Endothelial cell of umbilical vein (primary cell): Measurements from ENCODE around the gene PSMD14. TPM values are rescaled to one million over a fixed set of nuclear protein-coding genes. Genes with fewer than 3 reads are reported as not detected.
"Not testable (repeated sequence)": the region's sequence is repeated elsewhere in the genome, so short reads cannot be mapped to it uniquely, and the experiment has no call there.

Experiments used
- BruUV-seq: library from RNA; stranded (reverse); fragments of 400-500 nt; replicated peaks from 2 replicates; lab custom pipeline; 2021; lab: Mats Ljungman, UMichigan
- CTCF ChIA-PET: fragments of 300-600, 350-600 bp; sonication (Branson Sonifier 250); formaldehyde crosslinking; loops from one replicate; lab custom pipeline; 2021; ENCODE audit warnings: antibody characterized with exemption, inconsistent platforms; lab: Charles Lee
- POLR2A ChIA-PET: fragments of 300-600, 350-600 bp; sonication (Branson Sonifier 250); formaldehyde crosslinking; loops from one replicate; lab custom pipeline; 2021; ENCODE audit warnings: antibody characterized with exemption, inconsistent platforms; lab: Charles Lee
- DNase-seq: peaks from one replicate; pipeline ENCODE4 v3.0.0-alpha.2; 2011; ENCODE audit warnings: low read depth, low spot score
- FAIRE-seq: peaks from 2 replicates; lab custom pipeline; 2011; peaks lifted over from hg19 to GRCh38; lab: Jason Lieb, UNC
- H2AFZ ChIP-seq: 2 replicates; pipeline ENCODE4 v1.6.0; 2012; ENCODE audit warnings: low read depth, low read length, control low read depth, inconsistent platforms
- H3K27ac ChIP-seq: 2 replicates; pipeline ENCODE4 v1.5.1; 2011; ENCODE audit warnings: low read depth, mild to moderate bottlenecking, control low read depth, low read length, moderate library complexity; ENCODE audit not compliant: insufficient read depth
- H3K27me3 ChIP-seq, 2 experiments: 2 replicates each; pipeline versions ENCODE4 v1.6.0 to v1.6.1; 2011; ENCODE audit warnings: low read length in 2 of 2, mixed read lengths in 1 of 2; ENCODE audit not compliant: control insufficient read depth in 2 of 2, insufficient read depth in 2 of 2
- H3K36me3 ChIP-seq, 2 experiments: 2 replicates in 1 of 2; 3 replicates in 1 of 2; pipeline ENCODE4 v1.5.1; 2011; ENCODE audit warnings: low read length in 2 of 2, mild to moderate bottlenecking in 1 of 2, moderate library complexity in 1 of 2; ENCODE audit not compliant: control insufficient read depth in 2 of 2, insufficient read depth in 2 of 2; ENCODE audit errors: extremely low read depth in 1 of 2
- H3K4me1 ChIP-seq: 3 replicates; pipeline ENCODE4 v1.5.1; 2011; ENCODE audit warnings: mild to moderate bottlenecking, low read length; ENCODE audit not compliant: control insufficient read depth, insufficient read depth; ENCODE audit errors: extremely low read depth
- H3K4me2 ChIP-seq: 2 replicates; pipeline ENCODE4 v1.6.1; 2011; ENCODE audit warnings: low read length, control low read depth, mixed read lengths; ENCODE audit not compliant: insufficient read depth
- H3K4me3 ChIP-seq, 3 experiments: fragments of 200-600 bp in 1 of 3; sonication (generic), shearing (Covaris generic) in 1 of 3; replicated peaks in 1 of 3; 2 replicates each; pipeline ENCODE4 v1.5.1; 2011 to 2016; ENCODE audit warnings: control low read depth in 3 of 3, low read length in 3 of 3, mild to moderate bottlenecking in 2 of 3, inconsistent platforms in 1 of 3, low read depth in 1 of 3, moderate library complexity in 1 of 3; ENCODE audit not compliant: insufficient read depth in 1 of 3
- H3K79me2 ChIP-seq: 2 replicates; pipeline ENCODE4 v1.6.0; 2012; ENCODE audit warnings: low read length, inconsistent platforms; ENCODE audit not compliant: control insufficient read depth, insufficient read depth
- H3K9ac ChIP-seq: replicated peaks from 2 replicates; pipeline ENCODE3; 2011; ENCODE audit warnings: low read length, control low read depth; ENCODE audit not compliant: insufficient read depth; ENCODE audit errors: extremely low read depth
- H3K9me1 ChIP-seq: replicated peaks from 3 replicates; pipeline ENCODE4 v1.6.0; 2011; ENCODE audit warnings: mild to moderate bottlenecking, low read length; ENCODE audit not compliant: control insufficient read depth, insufficient read depth; ENCODE audit errors: extremely low read depth
- H3K9me3 ChIP-seq: replicated peaks from 2 replicates; pipeline ENCODE4 v1.5.1; 2012; ENCODE audit warnings: low read length, inconsistent platforms; ENCODE audit not compliant: control insufficient read depth, insufficient read depth
- H4K20me1 ChIP-seq: replicated peaks from 2 replicates; pipeline ENCODE3; 2011; ENCODE audit warnings: mild to moderate bottlenecking, low read length; ENCODE audit not compliant: control insufficient read depth, insufficient read depth; ENCODE audit errors: extremely low read depth
- dilution Hi-C: fragments of 300-500 bp; cut with MboI; formaldehyde crosslinking; loops from one replicate; pipeline ENCODE4 v1.15.0; 2019; ENCODE audit warnings: low sequenced_read_pairs; ENCODE audit not compliant: extremely low pct_ligation_motif_present
- intact Hi-C: fragments of 100-400 bp; cut with micrococcal nuclease; formaldehyde crosslinking; loops from one replicate; pipeline ENCODE4 v1.10.0; 2022
- polyA plus RNA-seq, 4 experiments: library from polyadenylated mRNA; depleted of rRNA in 3 of 4; stranded (reverse) in 3 of 4; unstranded in 1 of 4; fragments of >200 nt; gene quantifications; 2 replicates each; pipeline versions ENCODE4 v1.2.1 to v1.2.3, GENCODE V29; 2011 to 2012; ENCODE audit warnings: missing spikeins in 1 of 4
- total RNA-seq: library from RNA; stranded (reverse); gene quantifications from 2 replicates; pipeline ENCODE4 v1.2.3, GENCODE V29; 2021
- TF ChIP-seq, protein P1 (sequence below), 2 donors: IDR thresholded peaks; 1 replicate in 1 of 2; 2 replicates in 1 of 2; pipeline ENCODE4 v1.5.1; 2011; ENCODE audit warnings: low read length in 2 of 2, mild to moderate bottlenecking in 2 of 2, moderate library complexity in 2 of 2, control low read depth in 1 of 2, inconsistent platforms in 1 of 2, low read depth in 1 of 2; ENCODE audit not compliant: insufficient read depth in 1 of 2; ENCODE audit errors: extremely low read depth in 1 of 2
- TF ChIP-seq, protein P2 (sequence below): IDR thresholded peaks from 2 replicates; pipeline ENCODE4 v1.6.1; 2011; ENCODE audit not compliant: insufficient read depth, insufficient read length

Gene PSMD14
- total and polyA plus RNA-seq, 2 donors (not counting 3 experiments of a cell fraction or from before 2014, with no cell fraction given), result 47.6 to 85.4 TPM

DNA sequence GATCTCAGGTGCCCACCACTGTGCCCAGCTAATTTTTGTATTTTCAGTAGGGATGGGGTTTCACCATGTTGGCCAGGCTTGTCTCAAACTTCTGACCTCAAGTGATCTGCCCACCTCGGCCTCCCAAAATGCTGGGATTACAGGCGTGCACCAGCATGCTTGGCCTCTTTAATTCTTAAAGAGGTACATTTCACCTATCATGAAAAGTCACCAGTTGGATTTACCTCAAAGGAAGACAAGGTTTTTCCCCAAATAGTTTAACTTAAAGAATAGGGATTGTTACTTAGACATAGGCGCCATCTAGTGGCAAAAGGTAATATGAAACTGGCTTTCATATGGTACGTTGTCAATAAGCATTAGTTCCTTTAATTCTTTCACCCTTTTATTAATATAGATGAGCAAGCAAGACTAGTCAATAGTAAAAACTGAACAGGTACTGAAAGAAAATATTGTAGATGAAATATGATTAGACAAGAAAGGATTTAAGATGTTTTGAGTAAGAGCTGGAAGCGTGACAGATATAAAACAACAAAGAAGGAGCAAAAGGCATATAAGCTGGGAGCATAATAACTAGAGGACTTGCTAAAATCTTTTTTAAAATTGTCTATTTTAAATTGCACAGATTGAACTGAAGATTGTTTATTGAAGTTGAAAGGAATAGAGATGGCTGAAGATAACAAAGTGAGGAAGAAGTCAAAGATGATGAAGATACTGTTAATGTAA lies 35.0 kb upstream of the PSMD14 start:
- no TSS peak for BruUV-seq
- POLR2A ChIA-PET, result no interaction called here
- Histone ChIP-seq H3K27me3 (no peaks in the 10 kb centered on the region), H2AFZ (no peak overlapping the region), H3K36me3 (no peaks in the 10 kb centered on the region), H3K27ac (no peak overlapping the region), H3K9ac (no peak overlapping the region), H4K20me1 (no peaks in the 10 kb centered on the region), H3K4me2 (no peak overlapping the region), H3K9me3 (no peaks in the 10 kb centered on the region), H3K4me3 (no peak overlapping the region), H3K9me1 (no peaks in the 10 kb centered on the region), H3K79me2 (no peaks in the 10 kb centered on the region), H3K4me1 (no peaks in the 10 kb centered on the region)
- TF ChIP-seq, protein P1, sequence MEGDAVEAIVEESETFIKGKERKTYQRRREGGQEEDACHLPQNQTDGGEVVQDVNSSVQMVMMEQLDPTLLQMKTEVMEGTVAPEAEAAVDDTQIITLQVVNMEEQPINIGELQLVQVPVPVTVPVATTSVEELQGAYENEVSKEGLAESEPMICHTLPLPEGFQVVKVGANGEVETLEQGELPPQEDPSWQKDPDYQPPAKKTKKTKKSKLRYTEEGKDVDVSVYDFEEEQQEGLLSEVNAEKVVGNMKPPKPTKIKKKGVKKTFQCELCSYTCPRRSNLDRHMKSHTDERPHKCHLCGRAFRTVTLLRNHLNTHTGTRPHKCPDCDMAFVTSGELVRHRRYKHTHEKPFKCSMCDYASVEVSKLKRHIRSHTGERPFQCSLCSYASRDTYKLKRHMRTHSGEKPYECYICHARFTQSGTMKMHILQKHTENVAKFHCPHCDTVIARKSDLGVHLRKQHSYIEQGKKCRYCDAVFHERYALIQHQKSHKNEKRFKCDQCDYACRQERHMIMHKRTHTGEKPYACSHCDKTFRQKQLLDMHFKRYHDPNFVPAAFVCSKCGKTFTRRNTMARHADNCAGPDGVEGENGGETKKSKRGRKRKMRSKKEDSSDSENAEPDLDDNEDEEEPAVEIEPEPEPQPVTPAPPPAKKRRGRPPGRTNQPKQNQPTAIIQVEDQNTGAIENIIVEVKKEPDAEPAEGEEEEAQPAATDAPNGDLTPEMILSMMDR (IDR thresholded peaks at IDR 0.05; ENCODE audit: extremely low read depth in 1 of 2, insufficient read depth in 1 of 2, low read depth in 1 of 2, low read length in 2 of 2), result peak; percentile 44 to 56
- TF ChIP-seq, protein P2, sequence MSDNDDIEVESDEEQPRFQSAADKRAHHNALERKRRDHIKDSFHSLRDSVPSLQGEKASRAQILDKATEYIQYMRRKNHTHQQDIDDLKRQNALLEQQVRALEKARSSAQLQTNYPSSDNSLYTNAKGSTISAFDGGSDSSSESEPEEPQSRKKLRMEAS, result no peak
- CTCF ChIA-PET, result interaction anchor here (0.6 to 3.3 kb wide), 23 partner anchors 9 to 1164 kb away, joined by 3 to 52 read pairs (median 4); no protein-coding TSS in a partner anchor
- intact Hi-C loops, result loop anchor here (1.0 to 10.0 kb wide), 7 partner anchors 22 to 1186 kb away; no protein-coding TSS in a partner anchor
- dilution Hi-C loops, result no loop called here
- FAIRE-seq, result peak; percentile 26
- DNase-seq, result peak; percentile 72

DNA sequence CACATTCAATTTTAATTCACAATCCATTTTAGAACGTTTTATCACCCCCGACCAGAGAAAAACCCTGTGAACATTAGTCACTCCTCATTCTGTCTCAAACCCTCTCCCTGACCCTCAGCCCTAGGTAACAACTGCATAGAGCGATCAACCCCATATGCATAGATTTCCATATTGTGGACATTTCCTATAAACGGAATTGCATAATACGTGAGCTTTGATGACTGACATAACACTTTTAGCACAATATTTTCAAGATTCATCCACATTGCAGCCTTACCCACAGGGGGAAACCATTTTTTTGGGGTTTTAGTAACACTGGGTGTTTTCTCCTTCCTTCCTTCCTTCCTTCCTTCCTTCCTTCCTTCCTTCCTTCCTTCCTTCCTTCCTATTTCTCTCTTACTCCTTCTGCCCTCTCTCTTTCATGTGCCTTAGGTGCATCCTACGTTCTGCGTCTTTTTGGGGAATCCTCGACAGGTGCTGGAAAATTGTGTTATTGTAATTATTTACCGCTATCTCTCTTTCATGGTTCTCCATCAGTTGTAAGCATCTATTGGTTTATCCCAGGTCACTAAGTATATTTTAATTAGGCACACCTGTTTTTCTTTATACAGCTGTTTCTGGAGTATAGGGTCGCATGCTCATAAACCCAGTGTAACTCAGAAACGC lies 29.5 kb upstream of the PSMD14 start:
- DNase-seq (peak; percentile 40), FAIRE-seq (peak; percentile 78)
- CTCF ChIA-PET, result not testable (repeated sequence)

DNA sequence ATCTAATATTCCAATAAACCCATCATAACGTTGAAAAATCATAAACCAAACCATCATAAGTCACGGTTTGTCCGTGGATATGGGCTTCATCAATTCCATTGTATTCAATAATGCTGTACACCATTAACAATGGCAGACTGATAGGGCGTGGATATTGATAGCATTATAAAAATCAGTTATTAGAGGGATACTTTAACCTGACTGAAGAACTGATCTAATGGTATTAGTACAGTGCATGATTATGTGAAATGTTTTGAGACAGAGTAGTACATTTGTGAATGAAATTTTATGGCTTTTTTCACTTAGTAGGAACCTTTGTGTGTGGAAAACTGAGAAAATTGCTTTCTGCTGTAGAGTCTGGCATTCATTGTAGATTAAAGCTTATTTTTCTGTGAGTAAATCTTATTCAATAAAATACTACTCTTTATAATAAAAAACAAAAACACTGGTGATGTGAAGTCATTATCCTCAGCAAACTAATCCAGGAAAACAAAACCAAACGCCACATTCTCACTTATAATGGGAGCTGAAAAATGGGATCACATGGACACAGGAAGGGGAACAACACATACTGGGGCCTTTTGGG lies 28.9 kb upstream of the PSMD14 start:
- H3K9me1 ChIP-seq, H3K4me2 ChIP-seq, H3K36me3 ChIP-seq, H3K4me1 ChIP-seq, H2AFZ ChIP-seq, H3K4me3 ChIP-seq, H3K27ac ChIP-seq, BruUV-seq, POLR2A ChIA-PET, H3K79me2 ChIP-seq, CTCF ChIA-PET, H3K27me3 ChIP-seq, H4K20me1 ChIP-seq, dilution Hi-C loops, FAIRE-seq, DNase-seq, H3K9ac ChIP-seq, H3K9me3 ChIP-seq: not testable (repeated sequence)
- intact Hi-C loops, result loop anchor here (10.0 kb wide), 1 partner anchor 665 kb away; no protein-coding TSS in a partner anchor

More for the DNA sequence above, 29.5 kb upstream of the PSMD14 start:
- POLR2A ChIA-PET, H3K4me1 ChIP-seq, H3K9me3 ChIP-seq, H2AFZ ChIP-seq, H3K9me1 ChIP-seq, H3K4me3 ChIP-seq, H3K27ac ChIP-seq, H4K20me1 ChIP-seq, H3K27me3 ChIP-seq, H3K79me2 ChIP-seq, H3K9ac ChIP-seq, dilution Hi-C loops, H3K36me3 ChIP-seq, BruUV-seq, H3K4me2 ChIP-seq: not testable (repeated sequence)
- intact Hi-C loops, result loop anchor here (10.0 kb wide), 1 partner anchor 666 kb away; no protein-coding TSS in a partner anchor
